GM23248 (cell line): ENCODE data around the gene FRAS1. TPM values are rescaled to one million over a fixed set of nuclear protein-coding genes. Genes with fewer than 3 reads are reported as not detected.

Experiments
- DNase-seq: peaks from one replicate; pipeline ENCODE4 v3.0.0-alpha.2; 2015
- H2AFZ ChIP-seq: fragments of 200-600 bp; sonication (generic); 2 replicates; pipeline ENCODE4 v1.6.1; 2016; ENCODE audit warnings: antibody characterized with exemption
- H3F3A ChIP-seq: fragments of 200-600 bp; sonication (generic); 2 replicates; pipeline ENCODE4 v1.6.1; 2016; ENCODE audit warnings: mild to moderate bottlenecking, antibody characterized with exemption, mixed run types; ENCODE audit not compliant: insufficient read depth
- H3K27ac ChIP-seq: fragments of 200-600 bp; sonication (generic); 2 replicates; pipeline ENCODE4 v1.5.1; 2016; ENCODE audit warnings: mild to moderate bottlenecking
- H3K27me3 ChIP-seq: fragments of 200-600 bp; sonication (generic); replicated peaks from 2 replicates; pipeline ENCODE4 v1.6.1; 2016; ENCODE audit warnings: mild to moderate bottlenecking; ENCODE audit not compliant: insufficient read depth
- H3K36me3 ChIP-seq: fragments of 200-600 bp; sonication (generic); 2 replicates; pipeline ENCODE4 v1.6.1; 2016; ENCODE audit warnings: low read depth, mild to moderate bottlenecking
- H3K4me1 ChIP-seq: fragments of 200-600 bp; sonication (generic); 2 replicates; pipeline ENCODE4 v1.6.1; 2016; ENCODE audit warnings: mild to moderate bottlenecking; ENCODE audit not compliant: insufficient read depth
- H3K4me2 ChIP-seq: fragments of 200-600 bp; sonication (generic); one replicate; pipeline ENCODE4 v1.6.1; 2016; ENCODE audit warnings: mild to moderate bottlenecking; ENCODE audit not compliant: unreplicated experiment
- H3K4me3 ChIP-seq: fragments of 200-600 bp; sonication (generic); 2 replicates; pipeline ENCODE4 v1.5.1; 2016; ENCODE audit warnings: mild to moderate bottlenecking
- H3K79me2 ChIP-seq: fragments of 200-600 bp; sonication (generic); 2 replicates; pipeline ENCODE4 v1.6.1; 2016; ENCODE audit warnings: mild to moderate bottlenecking; ENCODE audit not compliant: insufficient read depth
- H3K9ac ChIP-seq: fragments of 200-600 bp; sonication (generic); 2 replicates; pipeline ENCODE4 v1.6.1; 2016; ENCODE audit warnings: mild to moderate bottlenecking
- H3K9me2 ChIP-seq: fragments of 200-600 bp; sonication (generic); 2 replicates; pipeline ENCODE4 v1.6.1; 2016; ENCODE audit warnings: mixed run types, mild to moderate bottlenecking, moderate library complexity; ENCODE audit not compliant: insufficient read depth
- H3K9me3 ChIP-seq: fragments of 200-600 bp; sonication (generic); one replicate; pipeline ENCODE4 v1.6.1; 2017; ENCODE audit warnings: low read depth
- H4K20me1 ChIP-seq: fragments of 200-600 bp; sonication (generic); 2 replicates; pipeline ENCODE4 v1.6.0; 2016; ENCODE audit not compliant: insufficient read depth
- EZH2 ChIP-seq: fragments of 200-600 bp; sonication (generic); IDR thresholded peaks from 2 replicates; pipeline ENCODE4 v1.6.1; 2018; ENCODE audit warnings: antibody characterized with exemption, mild to moderate bottlenecking; ENCODE audit not compliant: insufficient read depth, poor library complexity, severe bottlenecking
- EZH2phosphoT487 ChIP-seq: fragments of 200-600 bp; sonication (generic); IDR thresholded peaks from 2 replicates; pipeline ENCODE4 v1.6.1; 2018; ENCODE audit warnings: antibody characterized with exemption, moderate library complexity, mild to moderate bottlenecking, low read depth; ENCODE audit not compliant: insufficient read depth
- WGBS, 2 experiments: methylation state at CpG; one replicate each; pipeline ENCODE4 v1.1.6; 2015 to 2017; ENCODE audit warnings: low lambda C conversion rate in 2 of 2, low coverage in 1 of 2; ENCODE audit errors: missing lambda C conversion rate in 2 of 2; 5-methylcytosine and 5-hydroxymethylcytosine counted together
- in situ Hi-C: fragments of 300-500 bp; cut with MboI; formaldehyde crosslinking; loops from 2 replicates; pipeline ENCODE4 v1.15.0; 2020
- polyA plus RNA-seq: library from polyadenylated mRNA; unstranded; fragments of >200 nt; fragmentation: Nextera tagmentation; extraction: Ambion mirVana; gene quantifications from 2 replicates; pipeline ENCODE4 v1.2.1, GENCODE V29; 2016
- total RNA-seq: library from RNA; depleted of rRNA; stranded (reverse); fragments of >200 nt; shearing (Covaris generic); gene quantifications from 2 replicates; pipeline ENCODE4 v1.2.3, GENCODE V29; 2014

Gene FRAS1
- total and polyA plus RNA-seq, 2 experiments from 2014 or later: 6.5 to 19.8 TPM

DNA sequence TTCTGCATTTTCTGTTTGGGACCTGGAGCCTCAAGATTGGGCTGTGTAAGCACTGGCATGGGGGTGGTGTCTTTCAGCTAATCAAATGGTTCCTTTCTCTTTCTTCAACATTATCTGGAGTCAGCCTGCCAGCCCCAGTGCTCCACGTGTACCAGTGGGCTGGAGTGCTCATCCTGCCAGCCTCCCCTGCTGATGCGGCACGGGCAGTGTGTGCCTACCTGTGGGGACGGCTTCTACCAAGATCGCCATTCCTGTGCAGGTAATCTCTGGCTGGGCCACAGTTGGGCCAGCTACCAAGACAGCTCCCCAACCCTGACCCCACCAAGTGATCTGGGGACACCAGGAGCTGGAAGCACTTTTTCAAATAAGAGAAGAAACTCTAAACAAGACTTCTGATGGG is 229.2 kb downstream of the FRAS1 start:
- Histone ChIP-seq H2AFZ (no peak overlapping the region), H3K79me2 (no peaks in the 10 kb centered on the region), H3K27me3 (no peaks in the 10 kb centered on the region), H3K27ac (no peak overlapping the region), H3F3A (no peaks in the 10 kb centered on the region), H4K20me1 (no peaks in the 10 kb centered on the region), H3K9ac (no peak overlapping the region), H3K9me2 (no peaks in the 10 kb centered on the region), H3K4me3 (no peak overlapping the region), H3K4me1 (no peaks in the 10 kb centered on the region), H3K4me2 (no peak overlapping the region), H3K36me3 (no peaks in the 10 kb centered on the region), H3K9me3 (no peaks in the 10 kb centered on the region)
- no peak for DNase-seq
- no peak for TF ChIP-seq EZH2
- TF ChIP-seq EZH2phosphoT487: no peak
- in situ Hi-C loops: no loop called here
- WGBS, 2 experiments: 96% methylated on average over 5 of the region's 5 CpGs

DNA sequence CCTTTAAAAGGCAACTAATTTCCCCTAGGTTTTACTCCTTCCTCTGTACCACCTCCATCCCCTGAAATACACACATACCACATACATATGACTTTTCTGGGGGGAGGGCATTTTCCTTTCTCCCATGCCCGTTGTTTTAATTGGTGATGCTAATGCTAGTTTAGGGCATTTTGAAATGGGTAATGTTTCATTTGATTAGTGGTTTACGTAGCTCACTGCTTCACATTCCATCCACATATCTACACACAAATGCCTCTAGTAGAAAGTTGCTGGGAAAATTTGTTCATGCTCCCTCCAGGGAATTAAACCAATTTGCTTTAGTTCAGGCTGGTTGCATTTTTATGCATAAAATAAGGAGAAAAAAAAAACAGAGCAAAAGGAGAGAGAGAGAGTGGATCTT is 231.2 kb downstream of the FRAS1 start:
- H2AFZ ChIP-seq: no peak overlapping the region
- in situ Hi-C loops: no loop called here

DNA sequence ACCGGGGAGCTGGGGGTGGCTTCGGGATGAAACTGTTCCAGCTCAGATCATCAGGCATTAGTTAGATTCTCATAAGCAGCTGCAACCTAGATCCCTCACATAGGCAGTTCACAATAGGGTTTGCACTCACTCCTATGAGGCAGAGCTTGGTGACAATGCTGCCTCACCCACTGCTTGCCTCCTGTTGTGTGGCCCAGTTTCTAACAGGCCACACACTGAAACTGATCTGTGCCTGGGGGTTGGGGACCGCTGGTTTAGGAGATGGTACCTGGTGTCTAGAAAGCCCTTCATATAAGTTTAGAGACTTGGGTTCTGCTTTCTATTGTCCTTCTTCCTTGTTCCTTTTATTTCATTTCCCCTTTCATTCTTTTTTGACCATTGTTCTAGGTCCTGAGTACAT is 234.2 kb downstream of the FRAS1 start:
- Histone ChIP-seq H3K79me2 (no peaks in the 10 kb centered on the region), H3K4me2 (no peak overlapping the region), H3K9ac (no peak overlapping the region), H3K36me3 (no peaks in the 10 kb centered on the region), H3F3A (peaks cover 16% of the 10 kb centered on the region), H3K27ac (no peak overlapping the region), H4K20me1 (no peaks in the 10 kb centered on the region), H3K4me1 (peaks cover 39% of the 10 kb centered on the region), H3K27me3 (no peaks in the 10 kb centered on the region), H3K4me3 (no peak overlapping the region), H3K9me3 (no peaks in the 10 kb centered on the region), H3K9me2 (no peaks in the 10 kb centered on the region), H2AFZ (no peak overlapping the region)
- 88 to 95% methylated on average over 3 of the region's 3 CpGs for WGBS, 2 experiments
- DNase-seq: no peak
- in situ Hi-C loops: no loop called here
- no peak for TF ChIP-seq EZH2phosphoT487

More for the DNA sequence above, 231.2 kb downstream of the FRAS1 start:
- no peak overlapping the region for H3K9ac ChIP-seq
- no peak for TF ChIP-seq EZH2phosphoT487
- no peak for TF ChIP-seq EZH2
- H3F3A ChIP-seq: peaks cover 5% of the 10 kb centered on the region
- no peak overlapping the region for H3K27ac ChIP-seq
- H3K9me3 ChIP-seq: no peaks in the 10 kb centered on the region
- H3K27me3 ChIP-seq: no peaks in the 10 kb centered on the region
- H3K4me1 ChIP-seq: peaks cover 14% of the 10 kb centered on the region
- no peaks in the 10 kb centered on the region for H3K36me3 ChIP-seq
- 86 to 88% methylated on average over 2 of the region's 2 CpGs for WGBS, 2 experiments
- H3K4me3 ChIP-seq: no peak overlapping the region
- no peaks in the 10 kb centered on the region for H3K9me2 ChIP-seq
- H4K20me1 ChIP-seq: no peaks in the 10 kb centered on the region
- H3K79me2 ChIP-seq: no peaks in the 10 kb centered on the region
- peak; percentile 44 for DNase-seq
- H3K4me2 ChIP-seq: no peak overlapping the region

DNA sequence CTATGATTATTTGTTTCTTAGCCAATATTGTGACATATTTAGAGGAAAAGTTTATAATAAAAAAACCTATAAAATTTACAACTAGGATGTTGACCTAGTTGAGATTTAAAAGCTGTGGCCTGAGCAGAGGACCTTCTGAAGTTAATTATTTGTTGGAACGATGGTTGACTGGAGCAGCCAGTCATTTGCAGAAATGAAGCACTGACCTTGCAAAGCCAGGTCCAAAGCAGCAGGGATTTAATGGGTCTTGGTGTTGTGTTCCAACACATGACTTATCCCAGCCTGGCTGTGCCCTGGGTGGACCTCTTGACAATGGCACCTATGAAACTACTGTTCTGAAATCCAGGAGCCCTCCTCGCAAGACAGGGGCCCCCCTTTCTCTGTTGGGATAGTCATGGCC is 235.2 kb downstream of the FRAS1 start:
- WGBS, 2 experiments: 31 to 60% methylated on average over 2 of the region's 2 CpGs
- Histone ChIP-seq H3K9me2 (no peaks in the 10 kb centered on the region), H3K27ac (no peak overlapping the region)

GRCh38 chr4:78292856-78293255 is 235.7 kb downstream of the FRAS1 start:
- no peaks in the 10 kb centered on the region for H3K9me3 ChIP-seq
- no peaks in the 10 kb centered on the region for H3K27me3 ChIP-seq
- H3K4me2 ChIP-seq: peak overlapping the region; percentile 59
- H3K36me3 ChIP-seq: no peaks in the 10 kb centered on the region
- peaks cover 32% of the 10 kb centered on the region for H3F3A ChIP-seq
- H2AFZ ChIP-seq: no peak overlapping the region
- in situ Hi-C loops: no loop called here
- no peak overlapping the region for H3K4me3 ChIP-seq
- peaks cover 54% of the 10 kb centered on the region for H3K4me1 ChIP-seq
- H3K79me2 ChIP-seq: no peaks in the 10 kb centered on the region
- no peaks in the 10 kb centered on the region for H3K9me2 ChIP-seq
- WGBS, 2 experiments: 92 to 97% methylated on average over 2 of the region's 2 CpGs
- DNase-seq: no peak
- no peaks in the 10 kb centered on the region for H4K20me1 ChIP-seq
- peak overlapping the region; percentile 71 for H3K27ac ChIP-seq
- TF ChIP-seq EZH2 (no peak), EZH2phosphoT487 (no peak)
- H3K9ac ChIP-seq: no peak overlapping the region

More for the DNA sequence above, 235.2 kb downstream of the FRAS1 start:
- peaks cover 27% of the 10 kb centered on the region for H3F3A ChIP-seq
- H3K27me3 ChIP-seq: no peaks in the 10 kb centered on the region
- TF ChIP-seq EZH2phosphoT487 (no peak), EZH2 (no peak)
- H3K4me2 ChIP-seq: peak overlapping the region; percentile 59
- H2AFZ ChIP-seq: no peak overlapping the region
- no peaks in the 10 kb centered on the region for H3K9me3 ChIP-seq
- H3K4me3 ChIP-seq: no peak overlapping the region
- H3K79me2 ChIP-seq: no peaks in the 10 kb centered on the region
- H3K9ac ChIP-seq: no peak overlapping the region
- no peaks in the 10 kb centered on the region for H3K36me3 ChIP-seq
- DNase-seq: no peak
- H3K4me1 ChIP-seq: peaks cover 50% of the 10 kb centered on the region
- H4K20me1 ChIP-seq: no peaks in the 10 kb centered on the region
- in situ Hi-C loops: no loop called here
